Ectodermal cell (in vitro differentiated cells): ENCODE data around the gene CSNK1D.
"Not testable (repeated sequence)": the region's sequence is repeated elsewhere in the genome, so short reads cannot be mapped to it uniquely, and the experiment has no call there.

Experiments used
- H3K27ac ChIP-seq: 2 replicates; pipeline ENCODE4 v1.7.0; 2013; ENCODE audit warnings: mild to moderate bottlenecking, low read depth, low read length; ENCODE audit not compliant: insufficient read depth, poor library complexity, severe bottlenecking
- H3K27me3 ChIP-seq: 2 replicates; pipeline ENCODE4 v1.7.0; 2013; ENCODE audit warnings: mild to moderate bottlenecking, low read length; ENCODE audit not compliant: insufficient read depth, control insufficient read depth, poor library complexity, severe bottlenecking
- H3K36me3 ChIP-seq: one replicate; pipeline ENCODE4 v1.7.0; 2013; ENCODE audit warnings: low read length; ENCODE audit not compliant: control insufficient read depth, insufficient read depth
- H3K4me1 ChIP-seq: one replicate; pipeline ENCODE4 v1.7.0; 2013; ENCODE audit warnings: low read length; ENCODE audit not compliant: control insufficient read depth, insufficient read depth
- H3K4me3 ChIP-seq: 2 replicates; pipeline ENCODE4 v1.7.0; 2013; ENCODE audit warnings: low read depth, low read length, control low read depth; ENCODE audit not compliant: insufficient read depth
- H3K9me3 ChIP-seq: 2 replicates; pipeline ENCODE4 v1.7.0; 2013; ENCODE audit warnings: mild to moderate bottlenecking, low read length, moderate library complexity; ENCODE audit not compliant: control insufficient read depth
- WGBS, 2 experiments: methylation state at CpG; one replicate each; pipeline ENCODE4 v1.1.7; 2013; ENCODE audit warnings: missing lambda C conversion rate in 2 of 2; 5-methylcytosine and 5-hydroxymethylcytosine counted together

Gene CSNK1D

GRCh38 chr17:82257473-82257872, 16.0 kb downstream of the CSNK1D start:
- Histone ChIP-seq H3K36me3 (peaks cover 58% of the 10 kb centered on the region), H3K9me3 (no peaks in the 10 kb centered on the region), H3K27me3 (no peaks in the 10 kb centered on the region), H3K27ac (no peak overlapping the region), H3K4me1 (no peaks in the 10 kb centered on the region), H3K4me3 (no peak overlapping the region)
- WGBS, 2 experiments = 87 to 90% methylated on average over 10 of the region's 10 CpGs

GRCh38 chr17:82256242-82256885, 17.1 kb downstream of the CSNK1D start:
- H3K4me3 ChIP-seq = no peak overlapping the region
- H3K27ac ChIP-seq = no peak overlapping the region
- H3K36me3 ChIP-seq = peaks cover 56% of the 10 kb centered on the region
- no peaks in the 10 kb centered on the region for H3K4me1 ChIP-seq
- H3K9me3 ChIP-seq = no peaks in the 10 kb centered on the region
- H3K27me3 ChIP-seq = no peaks in the 10 kb centered on the region
- 95 to 97% methylated on average over 14 of the region's 14 CpGs for WGBS, 2 experiments

DNA sequence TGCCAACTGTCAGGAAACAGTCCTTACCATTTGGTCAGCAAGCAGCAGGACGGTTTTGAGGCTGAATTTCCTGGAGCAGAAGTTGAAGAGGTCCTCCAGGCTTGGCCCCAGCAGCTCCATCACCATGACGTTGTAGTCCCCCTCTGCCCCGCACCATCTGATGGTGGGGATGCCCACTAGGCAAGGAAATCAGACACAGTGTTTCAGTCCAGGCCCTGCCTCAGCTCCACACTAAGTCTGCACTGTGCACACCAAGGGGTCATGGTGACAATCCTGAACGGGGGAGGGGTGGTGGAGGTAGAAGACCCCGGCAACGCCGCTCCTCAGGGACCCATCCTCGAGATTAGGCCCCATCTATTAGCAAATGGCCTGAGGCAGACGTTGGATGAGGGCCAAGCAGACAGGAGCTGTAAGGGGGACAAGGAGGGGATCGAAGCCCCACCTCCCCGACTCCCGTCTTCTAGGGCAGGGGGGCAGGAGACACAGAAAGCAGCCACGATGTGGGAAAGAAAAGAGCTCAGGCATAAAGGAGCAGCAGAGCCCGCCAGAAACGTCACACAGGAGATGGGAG, 18.0 kb downstream of the CSNK1D start:
- no peaks in the 10 kb centered on the region for H3K4me1 ChIP-seq
- 96% methylated on average over 15 of the region's 15 CpGs for WGBS, 2 experiments
- H3K36me3 ChIP-seq = peaks cover 56% of the 10 kb centered on the region
- H3K4me3 ChIP-seq = no peak overlapping the region
- no peaks in the 10 kb centered on the region for H3K27me3 ChIP-seq
- H3K9me3 ChIP-seq = no peaks in the 10 kb centered on the region
- no peak overlapping the region for H3K27ac ChIP-seq

DNA sequence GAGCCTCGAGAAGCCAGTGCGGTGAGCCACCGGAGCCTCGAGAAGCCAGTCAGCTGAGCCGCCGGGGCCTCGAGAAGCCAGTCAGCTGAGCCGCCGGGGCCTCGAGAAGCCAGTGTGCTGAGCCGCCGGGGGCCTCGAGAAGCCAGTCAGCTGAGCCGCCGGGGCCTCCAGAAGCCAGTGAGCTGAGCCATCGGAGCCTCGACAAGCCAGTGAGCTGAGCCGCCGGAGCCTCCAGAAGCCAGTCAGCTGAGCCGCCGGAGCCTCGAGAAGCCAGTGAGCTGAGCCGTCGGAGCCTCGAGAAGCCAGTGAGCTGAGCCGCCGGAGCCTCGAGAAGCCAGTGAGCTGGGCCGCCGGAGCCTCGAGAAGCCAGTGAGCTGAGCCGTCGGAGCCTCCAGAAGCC, 18.8 kb downstream of the CSNK1D start:
- not testable (repeated sequence) for H3K27ac ChIP-seq, H3K4me1 ChIP-seq, H3K27me3 ChIP-seq, H3K4me3 ChIP-seq, H3K9me3 ChIP-seq
- peaks cover 61% of the 10 kb centered on the region for H3K36me3 ChIP-seq
- 96% methylated on average over 33 of the region's 33 CpGs for WGBS, 2 experiments

- H3K27me3 ChIP-seq, H3K4me1 ChIP-seq, H3K27ac ChIP-seq, H3K4me3 ChIP-seq, H3K9me3 ChIP-seq: not testable (repeated sequence)
- peaks cover 62% of the 10 kb centered on the region for H3K36me3 ChIP-seq
- WGBS, 2 experiments = 97 to 98% methylated on average over 39 of the region's 39 CpGs
Observed at GRCh38 chr17:82254096-82254495, 19.4 kb downstream of the CSNK1D start.

- H3K4me1 ChIP-seq = no peaks in the 10 kb centered on the region
- H3K27ac ChIP-seq = no peak overlapping the region
- no peak overlapping the region for H3K4me3 ChIP-seq
- no peaks in the 10 kb centered on the region for H3K9me3 ChIP-seq
- peaks cover 70% of the 10 kb centered on the region for H3K36me3 ChIP-seq
- 96 to 97% methylated on average over 12 of the region's 12 CpGs for WGBS, 2 experiments
- H3K27me3 ChIP-seq = no peaks in the 10 kb centered on the region
Observed at GRCh38 chr17:82253179-82253544, 20.3 kb downstream of the CSNK1D start.

DNA sequence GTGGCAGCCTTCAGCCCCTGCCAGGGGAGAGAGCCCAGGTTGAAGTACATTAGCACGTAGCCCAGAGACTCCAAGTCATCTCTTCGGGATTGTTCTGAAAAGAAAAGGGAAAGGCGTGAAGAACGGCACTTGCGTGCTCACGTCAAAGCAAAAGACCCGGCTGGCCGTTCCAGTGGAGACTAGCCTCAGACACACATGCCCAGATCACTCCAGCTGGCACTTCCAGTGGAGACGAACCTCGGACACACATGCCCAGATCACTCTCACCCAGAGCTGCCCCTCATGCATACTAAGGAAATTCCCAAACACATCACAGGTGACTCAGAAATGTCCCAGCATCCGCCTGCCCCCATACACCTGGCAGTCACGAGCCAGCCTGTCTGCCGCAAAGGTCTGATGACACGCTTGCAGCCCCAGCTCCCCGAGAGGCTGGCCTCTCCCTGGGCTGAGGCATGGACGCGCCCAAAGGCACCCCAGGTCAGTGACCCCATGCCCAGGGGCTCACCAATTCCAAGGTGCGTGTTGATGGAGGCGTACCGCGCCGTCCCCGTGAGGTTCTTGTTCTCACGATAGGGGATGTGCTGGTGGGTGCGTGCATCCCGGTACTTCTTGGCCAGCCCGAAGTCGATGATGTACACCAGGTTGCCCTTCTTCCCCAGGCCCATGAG, 20.9 kb downstream of the CSNK1D start:
- H3K9me3 ChIP-seq = no peaks in the 10 kb centered on the region
- no peaks in the 10 kb centered on the region for H3K27me3 ChIP-seq
- H3K27ac ChIP-seq = no peak overlapping the region
- no peak overlapping the region for H3K4me3 ChIP-seq
- H3K4me1 ChIP-seq = no peaks in the 10 kb centered on the region
- H3K36me3 ChIP-seq = peaks cover 71% of the 10 kb centered on the region
- WGBS, 2 experiments = 96 to 97% methylated on average over 28 of the region's 28 CpGs

- H3K27ac ChIP-seq = no peak overlapping the region
- 97% methylated on average over 25 of the region's 25 CpGs for WGBS, 2 experiments
- H3K4me1 ChIP-seq = no peaks in the 10 kb centered on the region
- no peaks in the 10 kb centered on the region for H3K27me3 ChIP-seq
- no peaks in the 10 kb centered on the region for H3K9me3 ChIP-seq
- peaks cover 78% of the 10 kb centered on the region for H3K36me3 ChIP-seq
- no peak overlapping the region for H3K4me3 ChIP-seq
Observed at GRCh38 chr17:82250868-82251500, 22.5 kb downstream of the CSNK1D start.

DNA sequence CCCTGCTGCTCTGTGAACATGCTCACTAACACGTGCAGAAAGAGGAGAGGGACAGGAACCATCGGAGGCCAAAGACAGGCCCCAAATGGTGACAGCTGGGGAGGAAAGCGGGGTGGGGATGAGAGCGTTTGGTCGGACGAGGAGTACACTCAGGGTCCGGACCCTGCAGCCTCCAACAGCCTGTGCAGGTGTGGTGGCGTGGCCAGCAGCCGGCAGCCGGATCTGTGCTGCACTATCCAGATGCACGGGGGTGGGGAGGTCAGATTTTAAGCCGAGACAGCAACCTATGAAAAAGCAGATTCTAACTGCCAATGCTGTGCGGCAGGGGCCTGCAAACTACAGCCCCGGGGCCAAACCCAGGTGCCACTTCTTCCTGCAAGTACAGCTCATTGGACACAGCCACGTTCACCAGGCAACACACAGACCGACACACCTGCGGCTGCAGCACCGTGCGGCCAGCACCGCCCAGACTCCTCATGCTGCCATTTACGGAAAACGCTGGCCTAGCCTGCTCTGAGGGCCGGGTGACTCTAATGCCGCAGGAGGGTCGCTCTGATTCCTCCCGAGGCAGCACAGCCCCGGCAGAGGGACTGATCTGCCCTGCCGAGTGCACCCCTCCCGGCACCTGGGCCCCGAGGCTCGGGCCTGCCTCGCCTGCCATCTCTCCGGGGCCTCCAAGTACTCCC, 23.5 kb downstream of the CSNK1D start:
- H3K4me1 ChIP-seq = no peaks in the 10 kb centered on the region
- WGBS, 2 experiments = 95 to 96% methylated on average over 33 of the region's 33 CpGs
- H3K36me3 ChIP-seq = peaks cover 80% of the 10 kb centered on the region
- H3K9me3 ChIP-seq = no peaks in the 10 kb centered on the region
- no peak overlapping the region for H3K27ac ChIP-seq
- no peaks in the 10 kb centered on the region for H3K27me3 ChIP-seq
- no peak overlapping the region for H3K4me3 ChIP-seq
